CD4-positive, alpha-beta T cell treated with Interleukin-10 for 1 hour (primary cell): ENCODE data around the gene DGKD.
A peak's percentile ranks its signal among the peaks of the same experiment; 100 is the strongest.
"Not testable (repeated sequence)": the region's sequence is repeated elsewhere in the genome, so short reads cannot be mapped to it uniquely, and the experiment has no call there.

Experiments
- DNase-seq: peaks from one replicate; pipeline ENCODE4 v3.0.0-alpha.2; 2020

The DGKD gene

DNA sequence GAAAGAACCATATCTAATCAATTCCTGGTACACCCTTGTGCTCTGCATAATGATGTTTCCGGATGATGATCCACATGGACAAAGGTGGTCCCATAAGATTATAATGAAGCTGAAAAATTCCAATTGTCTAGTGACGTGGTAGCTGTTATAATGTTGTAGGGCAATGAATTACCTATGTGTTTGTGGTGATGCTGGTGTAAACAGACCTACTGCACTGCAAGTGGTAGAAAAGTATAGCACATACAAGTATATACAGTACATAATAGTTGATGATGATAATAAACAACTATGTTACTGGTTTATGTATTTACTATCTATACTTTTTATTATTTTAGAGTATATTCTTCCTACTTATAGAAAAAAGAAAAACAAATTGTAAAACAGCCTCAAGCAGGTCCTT lies 8.4 kb downstream of the DGKD start:
- DNase-seq: no peak

DNA sequence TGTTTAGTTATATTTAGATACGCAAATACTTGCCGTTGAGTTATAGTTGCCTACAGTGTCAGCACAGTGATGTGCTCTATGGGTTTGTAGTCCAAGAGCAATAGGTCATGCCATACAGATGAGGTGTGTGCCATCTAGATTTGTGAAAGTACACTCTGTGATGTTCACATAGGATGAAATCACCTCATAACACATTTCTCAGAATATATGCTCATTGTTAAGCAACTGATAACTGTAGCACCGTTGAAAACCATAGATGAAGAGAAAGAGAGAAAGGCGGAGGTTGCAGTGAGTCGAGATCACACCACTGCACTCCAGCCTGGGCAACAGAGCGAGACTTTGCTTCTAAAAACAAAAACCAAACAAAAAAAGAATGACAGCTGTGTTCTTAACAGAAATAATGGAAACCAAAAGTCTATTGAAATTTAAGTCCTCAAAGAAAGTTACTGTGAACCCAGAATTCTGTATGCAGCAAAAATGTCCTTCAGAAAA lies 9.5 kb downstream of the DGKD start:
- DNase-seq: no peak

DNA sequence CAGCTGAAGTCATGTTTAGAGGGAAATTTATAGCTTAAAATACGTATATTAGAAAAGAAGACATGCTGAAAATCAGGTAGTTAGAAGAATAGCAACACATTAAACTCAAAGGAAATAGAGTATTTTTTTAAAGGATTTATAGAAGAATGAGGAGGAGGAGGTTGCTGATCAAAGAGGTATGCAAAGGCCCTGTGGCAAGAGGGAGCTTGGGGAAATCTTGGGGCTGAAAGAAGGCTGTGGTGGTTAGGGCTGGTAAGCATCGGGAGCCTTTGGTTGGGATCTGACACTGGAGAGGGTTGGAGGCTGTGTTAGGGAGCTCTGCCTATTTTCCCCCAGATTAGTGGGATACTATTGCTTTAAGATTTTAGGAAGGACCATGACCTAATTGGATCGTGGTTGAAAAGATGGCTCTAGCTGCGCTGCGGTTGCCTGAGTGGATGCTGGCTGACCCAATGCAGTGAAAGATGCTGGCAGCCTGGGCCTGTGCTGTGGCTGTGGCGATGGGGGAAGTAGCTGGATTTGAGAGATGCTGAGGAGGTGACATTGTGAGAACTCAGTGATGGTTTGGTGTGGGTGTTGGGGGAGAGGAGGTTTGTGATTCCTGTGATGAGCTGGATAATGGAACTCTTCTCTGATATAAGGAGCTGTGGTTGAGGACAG lies 11.7 kb downstream of the DGKD start:
- DNase-seq: no peak

DNA sequence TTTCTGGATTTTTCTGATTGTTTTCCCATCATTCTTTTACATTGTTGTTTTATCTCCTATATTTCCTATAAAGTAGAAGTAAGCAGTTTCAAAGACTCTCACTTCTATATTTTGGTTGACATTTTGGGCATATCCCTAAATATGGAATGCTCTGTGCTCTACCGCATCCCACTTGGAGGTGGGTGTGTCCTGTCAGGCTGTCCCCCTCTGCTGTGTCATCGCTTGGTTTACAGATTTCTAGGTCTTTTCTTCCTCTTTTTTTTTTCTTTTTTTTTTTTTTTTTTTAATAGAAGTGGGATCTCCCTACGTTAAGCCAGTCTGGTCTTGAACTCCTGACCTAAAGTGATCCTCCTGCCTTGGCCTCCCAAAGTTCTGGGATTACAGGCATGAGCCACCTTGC lies 13.3 kb downstream of the DGKD start:
- no peak for DNase-seq

DNA sequence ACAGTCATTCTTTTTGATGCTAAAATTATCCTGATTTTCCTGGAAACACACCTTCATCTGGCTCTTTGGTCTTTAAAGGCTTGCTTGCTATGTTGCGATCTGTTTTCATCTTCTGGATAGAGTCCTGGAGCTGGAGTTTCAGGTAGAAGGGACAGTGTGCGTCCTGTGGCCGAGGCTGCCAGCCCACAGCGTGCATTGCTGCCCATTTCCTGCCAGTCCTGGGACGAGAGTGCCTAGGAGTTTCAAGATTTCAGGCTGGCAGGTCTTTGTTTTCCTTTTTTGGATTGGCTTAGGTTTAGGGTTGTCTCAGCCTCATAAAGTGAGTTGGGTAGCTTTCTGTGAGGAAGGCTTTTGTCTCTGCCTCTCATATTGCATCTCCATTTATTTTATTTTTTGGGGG lies 14.5 kb downstream of the DGKD start:
- no peak for DNase-seq

DNA sequence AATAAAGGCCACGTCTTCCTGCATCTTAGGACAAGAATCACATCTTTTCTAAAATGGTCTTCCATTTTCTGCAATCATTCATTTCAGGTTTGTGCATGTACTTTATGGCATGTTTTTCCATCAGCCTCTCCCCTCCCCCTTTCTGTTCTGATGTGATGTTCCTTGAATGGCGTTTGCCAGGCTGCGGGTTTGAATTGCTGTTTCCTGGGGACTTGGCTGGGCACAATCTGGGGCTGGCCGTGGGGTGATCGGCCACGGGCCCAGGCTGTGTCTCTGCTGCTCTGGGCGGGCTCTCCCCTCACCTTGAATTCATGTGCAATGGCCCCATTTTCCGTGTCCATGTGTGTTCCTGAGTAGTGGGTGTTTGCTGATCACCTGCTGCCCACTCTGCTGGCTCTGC lies 15.2 kb downstream of the DGKD start:
- no peak for DNase-seq

DNA sequence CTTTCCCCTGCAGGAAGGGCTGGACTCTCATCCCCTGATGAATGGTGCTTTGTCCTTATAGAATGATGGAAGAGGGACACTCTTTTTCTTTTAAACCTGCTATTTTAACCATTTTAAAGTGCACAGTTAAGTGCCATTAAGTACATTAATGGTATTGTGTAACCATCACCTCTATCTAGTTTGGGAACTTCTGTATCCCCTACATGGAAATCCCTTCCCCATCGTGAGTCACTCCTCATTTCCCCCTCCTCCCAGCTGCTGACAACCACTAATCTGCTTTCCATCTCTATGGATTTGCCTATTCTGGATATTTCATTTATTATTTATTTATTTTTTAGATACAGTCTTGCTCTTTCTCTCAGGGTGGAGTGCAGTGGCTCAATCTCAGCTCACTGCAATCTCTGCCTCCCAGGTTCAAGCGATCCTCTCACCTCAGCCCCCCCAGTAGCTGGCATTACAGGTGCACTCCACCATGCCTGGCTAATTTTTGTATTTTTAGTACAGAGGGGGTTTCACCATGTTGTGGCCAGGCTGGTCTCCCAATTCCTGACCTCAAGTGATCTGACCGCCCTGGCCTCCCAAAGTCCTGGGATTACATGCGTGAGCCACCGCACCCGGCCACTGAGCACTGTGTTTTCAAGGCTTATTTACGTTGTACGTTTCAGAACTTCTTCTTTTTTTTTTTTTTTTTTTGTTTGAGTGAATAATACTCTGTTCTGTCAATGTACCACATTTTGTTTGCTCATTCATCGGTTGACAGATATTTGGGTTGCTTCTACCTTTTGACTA lies 15.8 kb downstream of the DGKD start:
- DNase-seq: no peak

DNA sequence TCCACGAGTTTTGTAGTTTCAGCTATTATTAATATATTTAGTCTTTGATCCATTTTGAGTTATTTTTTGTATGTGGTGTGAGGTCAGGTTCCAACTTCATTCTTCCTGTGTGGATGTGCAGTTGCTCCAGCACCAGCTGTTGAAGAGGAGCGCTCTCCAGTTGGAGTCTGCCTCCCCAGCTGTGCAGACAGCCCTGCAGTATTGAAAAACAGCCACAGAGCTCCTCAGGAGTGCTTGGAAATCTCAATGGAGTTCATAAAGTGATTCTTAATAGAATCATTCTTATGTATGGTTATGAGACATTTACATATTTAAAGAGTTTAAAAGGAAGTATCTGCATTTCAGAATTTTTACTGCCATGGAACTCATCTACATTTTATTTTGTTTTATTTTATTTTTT lies 17.3 kb downstream of the DGKD start:
- DNase-seq: no peak

DNA sequence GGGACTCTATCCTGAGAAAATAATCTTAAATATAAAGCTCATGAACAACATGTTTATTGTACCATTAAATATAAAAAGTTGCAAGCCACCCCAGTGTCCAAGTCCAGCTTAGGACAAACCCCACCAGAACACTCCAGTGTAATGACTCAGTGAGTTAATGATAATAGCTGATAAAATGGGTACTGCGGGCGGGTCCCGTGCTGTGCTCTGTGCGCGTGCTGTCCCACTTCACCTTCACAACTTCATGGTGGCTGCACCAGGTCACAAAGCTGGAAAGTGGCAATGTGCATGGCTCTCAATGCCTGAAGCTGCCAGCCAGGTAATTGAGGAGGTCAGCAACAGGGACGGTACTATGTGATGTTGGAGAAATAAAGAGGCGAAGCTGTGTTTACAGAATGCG lies 18.6 kb downstream of the DGKD start:
- DNase-seq: no peak

DNA sequence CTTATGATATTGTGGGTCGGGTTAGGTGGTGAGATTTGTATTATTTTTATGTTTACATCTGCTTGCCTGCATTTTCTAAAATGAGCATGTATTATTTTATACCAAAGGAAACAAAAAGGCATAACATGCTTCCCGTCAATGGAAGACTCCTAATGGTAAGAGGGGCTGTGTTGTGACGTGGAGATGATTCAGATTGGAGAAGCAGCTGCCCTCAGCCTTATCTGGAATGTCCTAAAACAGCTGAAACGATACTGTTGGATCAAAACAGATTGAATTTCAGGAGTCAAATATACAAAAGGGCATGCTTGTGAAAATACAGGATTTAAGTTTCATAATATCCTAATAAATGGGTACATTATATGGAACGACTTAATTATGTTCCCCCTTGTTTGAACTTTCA lies 19.0 kb downstream of the DGKD start:
- no peak for DNase-seq

DNA sequence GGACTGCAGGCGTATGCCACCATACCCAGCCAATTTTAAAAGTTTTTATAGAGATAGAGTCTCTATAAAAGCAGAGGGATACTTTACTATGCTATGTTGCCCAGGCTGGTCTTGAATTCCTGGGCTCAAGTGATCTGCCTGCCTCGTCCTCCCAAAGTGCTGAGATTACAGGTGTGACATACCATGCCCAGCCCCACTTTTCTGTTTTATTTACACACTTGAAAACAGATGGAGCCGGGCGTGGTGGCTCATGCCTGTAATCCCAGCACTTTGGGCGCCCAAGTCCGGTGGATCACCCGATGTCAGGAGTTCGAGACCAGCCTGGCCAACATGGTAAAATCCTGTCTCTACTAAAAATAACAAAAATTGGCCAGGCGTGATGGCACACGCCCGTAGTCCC lies 20.5 kb downstream of the DGKD start:
- DNase-seq: not testable (repeated sequence)

DNA sequence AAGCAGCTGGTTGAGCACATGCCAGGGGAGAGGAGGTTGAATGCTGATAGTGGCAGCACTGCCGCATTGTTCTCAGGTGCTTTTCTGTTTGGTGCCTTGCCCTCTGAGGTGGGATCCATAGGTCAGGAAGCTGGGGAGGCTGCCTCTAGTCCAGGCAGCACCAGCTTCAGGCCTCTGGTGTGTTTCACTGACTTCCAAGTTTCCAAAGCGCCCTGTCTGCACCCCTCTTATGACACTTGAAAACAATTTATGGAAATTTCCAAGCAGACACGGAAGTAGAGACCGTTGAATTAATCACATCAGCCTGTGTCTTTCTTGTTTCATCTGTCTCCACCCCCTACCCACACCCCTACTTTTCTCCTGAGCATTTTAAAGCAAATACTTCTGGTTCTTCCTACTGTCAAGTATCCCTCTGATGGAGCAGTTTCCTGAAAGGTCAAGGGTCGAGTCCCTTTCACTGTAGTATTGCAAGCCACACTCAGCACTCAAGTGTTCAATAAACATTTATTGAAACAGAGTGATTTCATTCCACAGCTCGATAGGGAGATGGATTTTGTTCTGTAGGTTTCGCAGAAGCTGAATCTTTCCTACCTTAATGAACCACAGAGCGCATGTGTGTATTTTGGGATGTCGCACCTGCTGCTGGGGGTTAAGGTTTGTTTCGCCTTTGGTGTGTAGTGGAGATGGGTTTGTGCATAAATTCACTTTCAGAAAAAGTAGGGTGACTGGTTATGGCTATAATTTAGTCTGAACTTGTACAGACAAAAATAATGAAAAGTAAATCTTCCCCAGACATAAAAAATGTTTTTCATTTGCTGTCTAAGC lies 21.4 kb downstream of the DGKD start:
- no peak for DNase-seq

DNA sequence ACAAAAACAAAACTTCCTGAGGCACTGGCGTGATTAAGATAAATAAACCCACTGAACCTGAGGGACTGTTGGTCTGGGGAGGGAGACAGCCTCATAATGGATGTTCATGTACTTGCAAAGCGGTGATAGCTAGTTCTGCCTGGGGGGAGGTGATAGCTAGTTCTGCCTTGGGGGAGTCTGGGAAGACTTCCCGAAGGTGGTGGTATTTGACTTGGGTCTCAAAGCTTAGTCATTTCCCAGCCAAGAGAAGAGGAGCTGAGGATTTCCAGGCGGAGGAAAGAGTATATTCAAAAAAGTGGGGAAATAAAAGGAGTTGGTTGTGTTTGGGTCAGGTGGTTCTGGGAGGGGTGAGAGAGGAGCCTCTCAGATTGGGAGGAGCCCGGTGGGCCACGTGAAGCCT lies 24.7 kb downstream of the DGKD start:
- no peak for DNase-seq

DNA sequence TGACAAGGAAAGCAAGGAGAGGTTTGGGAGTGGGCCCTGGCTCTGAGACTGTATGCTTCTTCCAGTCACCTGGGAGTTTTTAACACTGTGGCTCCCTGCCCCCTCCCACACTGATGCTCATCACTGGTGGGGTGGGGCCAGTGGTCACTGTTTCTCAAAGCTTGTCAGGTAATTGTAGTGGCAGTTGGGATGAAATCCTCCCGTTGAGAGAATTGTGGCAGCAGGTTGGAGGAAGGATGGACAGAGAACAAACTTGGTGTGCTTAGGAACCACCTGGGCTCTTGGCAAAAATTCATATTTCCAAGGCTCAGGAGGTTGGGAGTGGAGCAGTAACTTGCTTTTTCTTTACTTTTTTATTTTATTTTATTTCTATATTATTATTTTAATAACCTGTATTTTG lies 25.1 kb downstream of the DGKD start:
- no peak for DNase-seq

DNA sequence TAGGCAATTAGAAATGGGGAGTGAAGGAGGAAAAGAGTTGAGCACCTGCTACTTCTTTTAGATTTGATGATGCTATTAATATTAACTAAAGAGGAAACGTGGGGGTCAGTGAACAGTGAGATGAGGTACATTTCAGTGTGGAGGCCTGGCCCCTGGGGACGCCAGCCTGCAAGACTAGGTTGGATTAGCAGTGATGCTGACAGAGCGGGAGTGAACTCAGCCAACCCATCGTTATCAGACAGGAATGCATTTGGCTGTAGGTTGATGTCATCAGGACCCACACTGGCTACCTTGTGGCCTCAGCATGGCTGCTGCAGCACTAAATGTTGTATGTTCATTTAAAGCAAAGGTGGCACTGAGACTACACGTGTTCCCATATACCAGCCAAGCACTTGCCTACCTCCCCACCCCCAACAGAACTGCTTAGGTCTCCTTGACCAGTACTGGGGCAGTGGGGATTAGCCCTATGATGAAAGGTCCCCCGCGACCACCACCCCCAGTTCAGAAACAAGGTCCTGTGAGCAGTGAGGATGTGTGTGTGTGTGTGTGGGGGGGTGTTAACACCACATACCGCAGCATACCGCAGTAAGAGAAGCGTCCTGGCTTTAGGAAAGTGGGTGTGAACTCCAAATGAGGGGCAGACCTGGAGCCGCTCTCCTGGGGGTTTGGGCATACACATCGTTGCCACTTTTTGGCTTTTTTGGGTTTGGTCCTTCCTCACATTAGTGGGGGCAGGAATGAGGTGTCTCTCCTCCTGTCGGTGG lies 26.0 kb downstream of the DGKD start:
- DNase-seq: peak; percentile 18

DNA sequence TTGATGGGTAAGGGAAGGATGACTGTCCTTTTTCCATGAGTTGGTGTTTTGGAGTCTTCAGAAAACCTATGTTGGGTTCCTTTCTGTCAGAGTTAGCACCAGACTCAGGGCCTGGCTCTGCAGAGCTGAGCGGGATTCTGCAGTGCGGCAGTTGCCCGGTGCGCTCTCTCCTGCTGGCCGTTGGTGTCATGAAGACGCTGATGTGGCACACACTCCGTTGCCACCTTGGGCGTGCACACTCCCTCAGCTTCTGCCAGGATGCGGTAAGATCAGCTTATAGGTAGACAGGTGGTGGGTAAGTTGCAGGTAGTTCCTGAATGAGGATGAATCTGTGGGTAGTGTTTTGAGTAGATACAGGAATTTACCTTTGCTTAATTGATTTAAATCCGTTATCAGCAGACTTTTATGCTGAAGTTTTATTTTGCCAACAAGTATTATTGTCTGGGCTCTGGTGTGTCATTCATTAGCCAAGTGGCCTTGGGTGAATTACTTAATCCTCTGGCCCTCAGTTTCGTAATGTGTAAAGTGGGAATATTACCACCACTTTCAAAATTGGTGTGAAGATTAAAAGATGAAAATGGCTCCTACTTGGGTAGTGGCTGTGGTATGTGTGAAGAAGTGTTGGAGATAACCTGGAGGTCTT lies 26.8 kb downstream of the DGKD start:
- no peak for DNase-seq

DNA sequence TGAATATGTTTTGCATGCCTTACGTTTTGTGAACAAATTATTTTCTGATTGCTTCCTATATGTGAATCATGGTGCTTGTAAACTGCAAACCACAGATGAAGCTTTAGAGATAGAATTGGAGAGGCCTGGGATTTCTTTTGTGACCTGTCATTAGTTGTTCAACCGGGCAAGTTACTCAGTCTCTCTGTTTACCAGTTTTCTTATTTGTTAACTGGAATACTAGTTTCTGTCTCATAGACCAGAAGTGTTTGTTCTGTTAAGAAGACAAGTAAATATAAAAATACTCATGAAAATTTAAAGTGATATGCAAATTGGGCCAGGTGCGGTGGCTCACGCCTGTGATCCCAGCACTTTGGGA lies 27.3 kb downstream of the DGKD start:
- no peak for DNase-seq

DNA sequence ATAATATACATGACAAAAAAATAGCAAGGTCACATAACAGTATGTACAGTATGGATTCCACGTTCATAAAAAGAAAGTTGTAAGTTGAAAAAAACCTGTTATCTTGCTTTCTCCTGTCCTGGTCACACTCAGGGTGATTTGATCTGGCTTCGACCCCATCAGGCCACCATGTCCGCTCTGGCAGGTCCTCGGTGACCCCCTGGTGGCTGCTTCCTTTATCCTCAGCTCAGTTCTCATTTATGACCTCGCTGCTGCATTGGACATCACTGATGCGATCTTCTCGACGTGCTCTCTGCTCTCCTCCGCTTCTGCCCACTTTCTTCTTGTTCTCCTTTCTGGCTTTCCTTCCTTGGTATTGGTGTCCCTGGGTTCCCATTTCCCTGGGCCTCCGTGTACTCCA lies 29.7 kb downstream of the DGKD start:
- no peak for DNase-seq

DNA sequence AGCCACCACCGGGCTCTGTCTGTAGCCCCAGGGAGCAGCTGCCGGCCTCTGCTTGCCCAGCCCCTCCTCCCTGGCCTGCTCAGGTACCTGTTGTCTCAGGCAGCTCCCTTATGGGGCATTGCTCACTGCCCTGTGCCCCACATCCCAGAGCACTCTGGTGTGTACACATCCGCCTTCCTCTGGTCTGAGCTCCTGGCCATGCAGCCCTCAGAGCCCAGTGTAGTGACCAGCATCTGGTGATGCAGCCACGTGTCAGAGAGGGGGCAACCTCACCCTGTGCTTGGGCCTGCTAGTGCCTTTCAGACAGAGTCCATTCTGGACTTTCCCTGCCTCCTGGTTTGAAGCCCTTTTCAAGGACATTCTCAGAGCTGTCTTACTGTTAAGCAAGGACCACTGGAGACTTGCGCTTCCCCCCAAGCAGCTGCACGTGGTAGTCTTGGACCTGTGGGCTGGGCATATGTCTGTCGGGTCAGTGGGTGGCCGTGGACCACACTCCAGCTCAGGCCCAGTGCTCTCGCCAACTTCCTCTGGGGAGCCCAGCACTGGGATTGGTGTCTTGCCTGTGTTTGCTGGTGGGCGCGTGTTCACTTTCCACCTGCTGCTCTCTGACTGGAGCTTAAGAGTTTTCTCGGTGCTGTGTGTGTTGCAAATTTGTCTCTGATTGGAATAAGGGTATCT lies 30.7 kb downstream of the DGKD start:
- no peak for DNase-seq

DNA sequence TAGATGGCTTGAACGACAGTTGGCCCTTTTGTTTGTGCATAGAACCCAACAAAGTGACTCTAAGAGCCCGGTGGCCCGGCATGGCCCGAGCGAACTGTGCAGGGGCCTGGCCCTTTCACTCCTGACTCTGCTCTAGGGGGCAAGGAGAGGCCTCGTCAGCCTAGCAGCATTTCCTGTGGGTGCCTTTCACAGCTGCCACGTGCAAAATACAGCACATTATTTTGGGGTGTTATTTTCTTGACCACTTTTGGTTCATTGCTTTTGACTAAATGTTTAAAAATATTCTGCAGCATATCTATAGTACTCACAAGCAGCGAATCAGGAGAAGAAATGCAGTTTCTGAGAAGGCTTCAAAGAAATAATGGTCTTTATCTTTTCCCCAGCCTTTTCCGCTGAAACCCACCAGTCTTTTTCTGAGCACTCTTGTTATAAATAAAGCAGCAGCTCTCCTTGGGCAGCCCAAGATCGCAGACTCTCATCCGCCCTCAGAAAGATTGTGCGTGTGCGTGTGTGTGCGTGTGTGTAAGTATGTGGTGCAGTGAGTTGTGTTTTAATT lies 31.3 kb downstream of the DGKD start:
- peak; percentile 46 for DNase-seq

DNA sequence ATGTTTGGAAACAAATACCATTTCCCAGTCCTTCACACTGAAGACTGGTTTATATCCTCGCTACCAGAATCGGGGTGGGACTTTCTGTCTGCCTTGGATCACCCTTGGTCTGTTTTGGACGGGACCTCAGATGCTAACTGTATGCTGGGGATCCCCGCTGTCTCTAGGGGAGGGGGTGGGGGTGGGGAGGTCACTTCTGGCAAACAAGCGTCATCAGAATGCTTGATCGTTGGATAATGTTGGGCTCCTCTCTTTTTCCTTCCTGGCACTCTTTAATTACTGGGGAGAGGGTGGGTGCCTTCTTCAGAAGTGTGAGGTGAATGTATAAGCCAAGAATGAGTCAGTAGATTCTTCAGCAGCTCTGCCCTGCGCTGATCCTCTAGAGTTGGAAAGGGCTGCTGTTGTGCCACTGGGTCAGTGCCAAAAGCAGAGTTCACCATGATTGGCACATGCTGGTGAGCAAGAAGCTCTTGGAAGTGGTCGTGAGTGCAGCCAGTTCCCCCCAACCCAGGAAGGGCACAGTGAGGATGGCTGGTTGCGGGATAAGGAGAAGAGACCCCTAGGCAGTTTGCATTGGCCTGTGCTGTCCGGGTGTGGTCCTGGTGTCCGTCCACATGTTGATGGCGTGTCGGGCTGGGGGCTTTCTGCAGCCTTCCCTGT lies 32.2 kb downstream of the DGKD start:
- DNase-seq: no peak
